AG09309 (cell line): ENCODE results near the gene GRK3.
A peak's percentile ranks its signal among the peaks of the same experiment; 100 is the strongest.

Source experiments
- DNase-seq: peaks from one replicate; pipeline ENCODE4 v3.0.0-alpha.2; 2010; ENCODE audit warnings: low read depth
- H3K4me3 ChIP-seq: 2 replicates; pipeline ENCODE4 v1.5.1; 2011; ENCODE audit warnings: mild to moderate bottlenecking, low read depth, low read length, moderate library complexity; ENCODE audit not compliant: control insufficient read depth
- CTCF ChIP-seq: IDR thresholded peaks from 2 replicates; pipeline ENCODE4 v1.5.1; 2011; ENCODE audit warnings: mild to moderate bottlenecking, low read depth, low read length, inconsistent platforms; ENCODE audit not compliant: insufficient read depth, control insufficient read depth; ENCODE audit errors: missing control alignments

Gene GRK3

GRCh38 chr22:25777870-25778269 is 213.4 kb downstream of the GRK3 start:
- H3K4me3 ChIP-seq = no peak overlapping the region
- TF ChIP-seq CTCF = peak; percentile 49
- peak; percentile 11 for DNase-seq
